ENCODE results near the gene DUSP12. TPM values are rescaled to one million over a fixed set of nuclear protein-coding genes. Genes with fewer than 3 reads are reported as not detected.

The DUSP12 gene
- total RNA-seq, 1 donor: 26.3 TPM

DNA sequence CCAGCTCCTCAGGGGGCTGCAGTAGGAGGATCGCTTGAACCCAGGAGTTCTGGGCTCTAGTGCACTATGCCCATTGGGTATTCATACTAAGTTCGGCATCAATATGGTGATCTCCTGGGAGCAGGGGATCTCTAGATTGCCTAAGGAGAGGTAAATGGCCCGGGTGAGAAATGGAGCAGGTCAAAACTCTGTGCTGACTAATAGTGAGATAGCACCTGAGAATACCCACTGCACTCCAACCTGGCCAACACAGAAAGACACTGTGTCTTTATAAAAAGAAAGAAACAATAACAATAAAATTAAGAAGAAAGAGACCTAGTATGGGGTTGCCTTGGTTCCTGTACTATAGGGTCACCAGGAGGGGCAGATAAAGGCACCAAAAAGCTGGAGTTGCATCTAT lies 13.7 kb upstream of the DUSP12 start:
- no peak for DNase-seq (ENCODE audit: low read depth)
- TF ChIP-seq, protein P1, sequence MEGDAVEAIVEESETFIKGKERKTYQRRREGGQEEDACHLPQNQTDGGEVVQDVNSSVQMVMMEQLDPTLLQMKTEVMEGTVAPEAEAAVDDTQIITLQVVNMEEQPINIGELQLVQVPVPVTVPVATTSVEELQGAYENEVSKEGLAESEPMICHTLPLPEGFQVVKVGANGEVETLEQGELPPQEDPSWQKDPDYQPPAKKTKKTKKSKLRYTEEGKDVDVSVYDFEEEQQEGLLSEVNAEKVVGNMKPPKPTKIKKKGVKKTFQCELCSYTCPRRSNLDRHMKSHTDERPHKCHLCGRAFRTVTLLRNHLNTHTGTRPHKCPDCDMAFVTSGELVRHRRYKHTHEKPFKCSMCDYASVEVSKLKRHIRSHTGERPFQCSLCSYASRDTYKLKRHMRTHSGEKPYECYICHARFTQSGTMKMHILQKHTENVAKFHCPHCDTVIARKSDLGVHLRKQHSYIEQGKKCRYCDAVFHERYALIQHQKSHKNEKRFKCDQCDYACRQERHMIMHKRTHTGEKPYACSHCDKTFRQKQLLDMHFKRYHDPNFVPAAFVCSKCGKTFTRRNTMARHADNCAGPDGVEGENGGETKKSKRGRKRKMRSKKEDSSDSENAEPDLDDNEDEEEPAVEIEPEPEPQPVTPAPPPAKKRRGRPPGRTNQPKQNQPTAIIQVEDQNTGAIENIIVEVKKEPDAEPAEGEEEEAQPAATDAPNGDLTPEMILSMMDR (IDR thresholded peaks at IDR 0.05; ENCODE audit: insufficient read depth, low read depth, low read length): no peak

DNA sequence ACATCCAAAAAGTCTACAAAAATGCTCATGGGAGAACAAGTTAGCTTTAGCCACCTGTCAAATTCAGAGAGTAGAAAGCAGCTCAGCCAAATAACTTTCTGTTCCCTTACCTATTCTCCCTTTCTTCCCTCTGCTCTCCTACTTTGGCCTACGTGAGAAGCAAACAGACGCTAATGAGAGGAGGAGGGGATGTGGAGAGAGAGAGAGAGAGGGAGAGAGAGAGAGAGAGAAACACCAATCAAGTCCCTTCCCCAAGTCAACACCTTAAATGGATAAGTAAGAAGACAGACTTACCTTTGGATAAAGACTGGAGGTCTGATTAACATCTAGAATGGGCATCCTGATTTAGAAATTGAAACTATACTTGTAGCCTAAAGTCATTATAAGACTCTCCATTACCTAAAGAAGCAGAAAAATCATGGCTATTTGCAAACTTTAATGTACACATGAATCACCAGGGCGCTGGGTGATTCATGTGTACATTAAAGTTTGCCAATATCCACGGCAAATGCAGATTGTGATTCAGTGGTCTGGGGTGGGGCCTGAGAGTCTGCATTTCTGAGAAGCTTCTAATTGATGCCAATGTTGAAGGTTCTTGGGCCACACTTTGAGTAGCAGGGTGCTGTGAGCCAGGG lies 13.1 kb upstream of the DUSP12 start:
- peak; percentile 31 for DNase-seq (ENCODE audit: low read depth)
- TF ChIP-seq, protein P1 (IDR thresholded peaks at IDR 0.05; ENCODE audit: insufficient read depth, low read depth, low read length): no peak
- no peak overlapping the region for H3K4me3 ChIP-seq (ENCODE audit: low read depth, low read length)

More for the DNA sequence above, 13.7 kb upstream of the DUSP12 start:
- H3K4me3 ChIP-seq (ENCODE audit: low read depth, low read length): no peak overlapping the region

DNA sequence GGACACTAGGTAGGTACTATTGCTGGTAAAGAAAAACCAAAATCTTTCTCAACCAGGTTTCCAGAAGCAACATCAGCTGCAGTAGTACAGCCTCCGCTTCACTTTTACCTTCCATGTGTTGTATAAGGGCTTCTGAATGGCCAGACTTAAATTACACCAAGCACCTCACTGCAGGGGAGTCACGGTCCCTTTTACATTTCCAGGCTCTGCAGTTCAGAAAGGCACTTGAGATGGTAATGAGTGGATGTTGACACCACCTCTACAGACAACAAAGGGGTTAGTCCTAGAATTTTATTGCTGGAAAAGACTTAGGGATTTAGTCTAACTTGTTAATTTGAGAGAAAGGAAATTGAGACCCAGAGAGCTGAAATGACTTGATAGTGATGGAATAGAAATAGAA lies 12.0 kb upstream of the DUSP12 start:
- H3K4me3 ChIP-seq (ENCODE audit: low read depth, low read length): no peak overlapping the region
- TF ChIP-seq, protein P1 (IDR thresholded peaks at IDR 0.05; ENCODE audit: insufficient read depth, low read depth, low read length): no peak

DNA sequence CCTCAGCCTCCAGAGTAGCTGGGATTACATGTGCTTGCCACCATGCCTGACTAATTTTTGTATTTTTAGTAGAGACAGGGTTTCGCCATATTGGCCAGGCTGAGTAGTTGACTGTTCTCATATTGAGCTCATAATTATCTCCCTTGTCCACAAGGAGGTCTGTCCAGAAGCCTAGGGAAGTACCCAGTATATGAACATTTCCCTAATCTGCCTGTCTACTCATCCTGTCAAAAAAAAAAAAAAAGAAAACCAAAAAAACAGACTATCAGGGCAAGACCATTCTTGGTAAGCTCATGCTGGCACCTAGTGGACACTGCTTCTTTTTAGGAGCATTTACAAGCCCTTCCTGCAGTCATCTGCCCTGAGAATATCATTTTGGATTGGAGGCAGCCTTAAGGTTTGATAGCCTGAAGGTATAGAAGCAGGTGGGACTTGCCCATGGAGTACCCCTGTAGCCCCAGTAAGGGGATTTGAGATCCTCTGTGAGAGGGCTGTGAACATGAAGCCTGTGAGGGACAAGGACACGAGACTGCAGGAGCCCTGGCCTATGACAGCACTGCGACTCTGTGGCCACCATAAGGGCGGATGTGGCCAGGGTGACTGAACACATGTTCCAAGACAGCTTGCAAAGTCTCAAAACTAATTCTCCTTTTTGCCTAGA lies 10.8 kb upstream of the DUSP12 start:
- no peak overlapping the region for H3K4me3 ChIP-seq (ENCODE audit: low read depth, low read length)
- peak; percentile 83 for DNase-seq (ENCODE audit: low read depth)

More for the DNA sequence above, 12.0 kb upstream of the DUSP12 start:
- DNase-seq (ENCODE audit: low read depth): no peak

DNA sequence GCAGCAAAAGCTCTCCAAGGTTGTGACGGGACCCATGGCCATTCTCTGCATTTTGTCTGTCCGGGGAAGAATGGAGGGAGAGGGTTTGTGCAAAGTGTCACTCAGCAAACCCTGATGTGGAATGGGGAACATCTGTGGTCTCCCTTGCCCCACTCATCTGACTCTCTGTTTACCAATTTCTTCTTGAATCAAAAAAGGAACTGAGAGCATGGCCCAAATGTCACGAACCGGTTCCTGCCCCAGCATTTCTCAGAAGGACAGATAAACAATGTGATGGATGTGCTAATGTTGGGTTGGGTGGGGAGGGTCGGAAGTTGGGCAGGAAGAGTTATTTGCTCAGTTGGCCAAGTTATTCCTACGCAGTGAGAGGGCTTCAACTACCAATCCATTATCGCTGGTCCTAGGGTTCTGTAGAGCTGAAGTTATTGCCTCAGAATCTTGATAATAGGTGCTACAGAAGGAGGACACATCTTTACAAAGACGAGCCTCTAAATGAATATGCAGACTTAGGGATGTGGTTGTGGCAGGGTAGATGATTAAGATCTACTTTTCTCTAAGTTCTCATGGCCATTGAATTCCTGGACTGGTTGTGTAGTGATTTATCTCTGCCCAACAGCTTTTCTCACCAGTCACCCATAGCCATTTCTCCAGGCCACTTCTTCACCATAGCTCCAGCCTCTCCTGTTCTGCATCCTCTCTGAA lies 9.6 kb upstream of the DUSP12 start:
- TF ChIP-seq, protein P1 (IDR thresholded peaks at IDR 0.05; ENCODE audit: insufficient read depth, low read depth, low read length): no peak
- no peak for DNase-seq (ENCODE audit: low read depth)
- no peak overlapping the region for H3K4me3 ChIP-seq (ENCODE audit: low read depth, low read length)

More for the DNA sequence above, 10.8 kb upstream of the DUSP12 start:
- TF ChIP-seq, protein P1 (IDR thresholded peaks at IDR 0.05; ENCODE audit: insufficient read depth, low read depth, low read length): peak; percentile 69

DNA sequence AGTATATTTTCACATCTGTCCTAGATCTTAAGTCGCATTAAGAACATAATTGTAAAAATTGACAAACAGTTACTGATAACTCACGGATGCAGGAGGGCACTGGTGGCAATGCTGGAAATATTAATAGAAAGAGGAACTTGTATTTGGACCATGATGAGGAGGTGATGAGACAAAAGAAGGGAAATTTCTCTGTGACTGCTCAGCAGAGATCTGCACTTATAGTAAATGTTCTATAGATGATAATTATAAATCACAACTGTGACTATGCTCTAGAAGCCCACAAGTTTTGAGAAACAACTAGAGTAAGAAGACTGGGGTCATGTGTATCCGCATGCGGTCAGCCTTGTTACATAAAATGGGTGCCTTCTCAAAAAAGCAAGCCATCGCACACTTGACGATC lies 8.7 kb upstream of the DUSP12 start:
- DNase-seq (ENCODE audit: low read depth): no peak
- TF ChIP-seq, protein P1 (IDR thresholded peaks at IDR 0.05; ENCODE audit: insufficient read depth, low read depth, low read length): no peak
- H3K4me3 ChIP-seq (ENCODE audit: low read depth, low read length): no peak overlapping the region
